GM12874 (cell line): ENCODE data around the gene F10.

Source experiments
- CTCF ChIP-seq: IDR thresholded peaks from 2 replicates; pipeline ENCODE4 v1.5.1; 2011; ENCODE audit warnings: low read depth, mild to moderate bottlenecking, control low read depth, low read length, moderate library complexity; ENCODE audit not compliant: insufficient read depth

F10 gene

GRCh38 chr13:113093580-113094409 lies 28.8 kb upstream of the F10 start:
- TF ChIP-seq CTCF, result no peak

GRCh38 chr13:113094410-113094800 lies 28.2 kb upstream of the F10 start:
- no peak for TF ChIP-seq CTCF

- TF ChIP-seq CTCF, result no peak
Observed at GRCh38 chr13:113095146-113096051, 27.2 kb upstream of the F10 start.

- no peak for TF ChIP-seq CTCF
Observed at GRCh38 chr13:113096052-113096744, 26.4 kb upstream of the F10 start.

GRCh38 chr13:113096745-113097305 lies 25.8 kb upstream of the F10 start:
- TF ChIP-seq CTCF, result no peak

GRCh38 chr13:113097651-113098050 lies 24.9 kb upstream of the F10 start:
- no peak for TF ChIP-seq CTCF
